ENCODE data around the gene COA4. TPM values are rescaled to one million over a fixed set of nuclear protein-coding genes. Genes with fewer than 3 reads are reported as not detected.

COA4 gene
- total RNA-seq = 10 to 100 TPM; 53.3 to 73.2 (median 57.5) TPM

GRCh38 chr11:73876424-73877310, at the start of gene COA4, which contains the start of gene PAAF1:
Gene COA4 (minus strand): TSS chr11:73876846. CDS start chr11:73873378, 3,468 bp downstream.
Gene PAAF1 (plus strand): TSS chr11:73876999. CDS start chr11:73877022, 23 bp downstream.
- Histone ChIP-seq H3K4me3 (peak within 1 kb of the TSS; percentile 72 to 93 (median 82)), H3K4me1 (peaks cover 16 to 37% (median 31%) of the 10 kb centered on the region in 4 donors), H3K27me3 (no peaks in the 10 kb centered on the region), H3K27ac (replicated peaks in 1 of 4) (peak within 1 kb of the TSS; percentile 84 to 92 (median 86)), H3K9me3 (no peaks in the 10 kb centered on the region), H3K36me3 (peaks cover 5 to 37% (median 27%) of the 10 kb centered on the region in 4 donors)
- intact Hi-C loops (cut with DNase I) = loop anchor here (5.0 kb wide), 1 partner anchor 89 kb away; the partner anchor contains the start of gene MRPL48
- TF ChIP-seq EP300 (IDR thresholded peaks at IDR 0.05) (no peak), CTCF (IDR thresholded peaks at IDR 0.05) (no peak), POLR2A (IDR thresholded peaks at IDR 0.05; ENCODE audit: low read depth) (no peak), POLR2AphosphoS5 (IDR thresholded peaks at IDR 0.05) (peak; percentile 85 to 87)
- peak; percentile 98 for DNase-seq (ENCODE audit: extremely low spot score)
- under 1% methylated on average over 35 of the region's 57 CpGs for WGBS

GRCh38 chr11:73921180-73921579, 44.5 kb upstream of the COA4 start:
- H3K27ac ChIP-seq (replicated peaks in 1 of 4) = no peak overlapping the region
- H3K9me3 ChIP-seq = no peaks in the 10 kb centered on the region
- TF ChIP-seq CTCF (IDR thresholded peaks at IDR 0.05) (no peak), POLR2AphosphoS5 (IDR thresholded peaks at IDR 0.05) (no peak), EP300 (IDR thresholded peaks at IDR 0.05) (no peak), POLR2A (IDR thresholded peaks at IDR 0.05; ENCODE audit: low read depth) (no peak)
- DNase-seq (ENCODE audit: extremely low spot score) = no peak
- no peaks in the 10 kb centered on the region for H3K4me1 ChIP-seq
- no peaks in the 10 kb centered on the region for H3K27me3 ChIP-seq
- intact Hi-C loops (cut with DNase I) = no loop called here
- H3K4me3 ChIP-seq = no peak overlapping the region
- H3K36me3 ChIP-seq = peaks cover 36 to 96% (median 83%) of the 10 kb centered on the region in 4 donors
- 98% methylated on average over 4 of the region's 4 CpGs for WGBS

- Histone ChIP-seq H3K36me3 (peaks cover 50 to 100% (median 92%) of the 10 kb centered on the region in 4 donors), H3K9me3 (no peaks in the 10 kb centered on the region), H3K4me1 (no peaks in the 10 kb centered on the region), H3K27ac (replicated peaks in 1 of 4) (no peak overlapping the region), H3K27me3 (no peaks in the 10 kb centered on the region), H3K4me3 (no peak overlapping the region)
- intact Hi-C loops (cut with DNase I) = no loop called here
- WGBS = 63% methylated on average over 1 of the region's 1 CpG
- no peak for DNase-seq (ENCODE audit: extremely low spot score)
- TF ChIP-seq CTCF (IDR thresholded peaks at IDR 0.05) (no peak), POLR2A (IDR thresholded peaks at IDR 0.05; ENCODE audit: low read depth) (no peak), POLR2AphosphoS5 (IDR thresholded peaks at IDR 0.05) (no peak), EP300 (IDR thresholded peaks at IDR 0.05) (no peak)
Measured at GRCh38 chr11:73916435-73916834, 39.8 kb upstream of the COA4 start.

- Histone ChIP-seq H3K4me1 (no peaks in the 10 kb centered on the region), H3K27me3 (no peaks in the 10 kb centered on the region), H3K27ac (replicated peaks in 1 of 4) (no peak overlapping the region), H3K4me3 (no peak overlapping the region), H3K9me3 (no peaks in the 10 kb centered on the region), H3K36me3 (peaks cover 44 to 100% (median 92%) of the 10 kb centered on the region in 4 donors)
- intact Hi-C loops (cut with DNase I) = no loop called here
- WGBS = 82% methylated on average over 4 of the region's 4 CpGs
- DNase-seq (ENCODE audit: extremely low spot score) = no peak
- no peak for TF ChIP-seq POLR2AphosphoS5 (IDR thresholded peaks at IDR 0.05)
- no peak for TF ChIP-seq EP300 (IDR thresholded peaks at IDR 0.05)
- TF ChIP-seq POLR2A (IDR thresholded peaks at IDR 0.05; ENCODE audit: low read depth) = no peak
- TF ChIP-seq CTCF (IDR thresholded peaks at IDR 0.05) = no peak
Measured at GRCh38 chr11:73914284-73914683, 37.6 kb upstream of the COA4 start.
